Panc1 (cell line): Measurements from ENCODE around the gene C4orf50. TPM values are rescaled to one million over a fixed set of nuclear protein-coding genes. Genes with fewer than 3 reads are reported as not detected.

Experiments used
- ATAC-seq: fragments of 200-7000 bp; cut with Tn5 transposase; 2 replicates; pipeline ENCODE4 v1.9.1; 2020; ENCODE audit warnings: mild to moderate bottlenecking, moderate library complexity
- BruUV-seq: library from RNA; stranded (reverse); fragments of 400-500 nt; replicated peaks from 2 replicates; lab custom pipeline; 2021; lab: Mats Ljungman, UMichigan
- CTCF ChIA-PET: fragments of 300-600 bp; sonication (Branson Sonifier 250); formaldehyde crosslinking; loops from one replicate; lab custom pipeline; 2022; ENCODE audit warnings: antibody characterized with exemption; lab: Charles Lee
- POLR2A ChIA-PET: fragments of 300-600 bp; sonication (Branson Sonifier 250); formaldehyde crosslinking; loops from one replicate; lab custom pipeline; 2022; ENCODE audit warnings: antibody characterized with exemption; lab: Charles Lee
- DNase-seq: peaks from one replicate; pipeline ENCODE4 v3.0.0-alpha.2; 2010; ENCODE audit warnings: low read depth, low spot score
- H3K27ac ChIP-seq: 2 replicates; pipeline ENCODE4 v1.5.1; 2011; ENCODE audit warnings: mild to moderate bottlenecking, low read length, inconsistent platforms
- H3K27me3 ChIP-seq: fragments of 200-500 bp; sonication (Bioruptor generic); 2 replicates; pipeline ENCODE4 v1.6.0; 2014; ENCODE audit warnings: low read length, inconsistent platforms; ENCODE audit not compliant: control insufficient read depth, insufficient read depth
- H3K36me3 ChIP-seq: fragments of 200-500 bp; sonication (Bioruptor generic); 2 replicates; pipeline ENCODE4 v1.5.1; 2014; ENCODE audit warnings: inconsistent platforms, mild to moderate bottlenecking, low read length, moderate library complexity; ENCODE audit not compliant: control insufficient read depth, insufficient read depth
- H3K4me1 ChIP-seq: 2 replicates; pipeline ENCODE4 v1.5.1; 2011; ENCODE audit warnings: inconsistent platforms, mild to moderate bottlenecking, low read length, moderate library complexity; ENCODE audit not compliant: control insufficient read depth, insufficient read depth
- H3K4me3 ChIP-seq, 2 experiments: 2 replicates each; pipeline ENCODE4 v1.5.1; 2011 to 2012; ENCODE audit warnings: low read depth in 2 of 2, low read length in 2 of 2, mild to moderate bottlenecking in 2 of 2, inconsistent platforms in 1 of 2, moderate library complexity in 1 of 2
- H3K9me3 ChIP-seq: fragments of 200-500 bp; sonication (Bioruptor generic); 2 replicates; pipeline ENCODE4 v1.5.1; 2014; ENCODE audit warnings: low read depth, mild to moderate bottlenecking, inconsistent platforms, low read length, moderate library complexity; ENCODE audit not compliant: control insufficient read depth, insufficient read depth
- POLR2AphosphoS5 ChIP-seq: IDR thresholded peaks from 2 replicates; pipeline ENCODE4 v1.6.1; 2012; ENCODE audit warnings: mild to moderate bottlenecking, low read depth, low read length, moderate library complexity
- SIN3A ChIP-seq: IDR thresholded peaks from 2 replicates; pipeline ENCODE4 v1.6.1; 2012; ENCODE audit warnings: low read depth, mild to moderate bottlenecking, low read length, moderate library complexity, borderline replicate concordance; ENCODE audit not compliant: insufficient read depth
- TCF7L2 ChIP-seq: IDR thresholded peaks from 2 replicates; pipeline ENCODE4 v1.6.1; 2011; ENCODE audit warnings: mild to moderate bottlenecking, low read depth, low read length, inconsistent platforms
- in situ Hi-C: cut with HindIII; loops from 2 replicates; pipeline ENCODE4 v1.10.0; 2016; ENCODE audit warnings: low sequenced_read_pairs, low pct_unique_long_range_greater_than_20kb
- intact Hi-C: fragments of 100-400 bp; cut with micrococcal nuclease; formaldehyde crosslinking; loops from one replicate; pipeline ENCODE4 v1.10.0; 2022; ENCODE audit not compliant: unreplicated experiment
- total RNA-seq: library from RNA; stranded (reverse); gene quantifications from one replicate; pipeline ENCODE4 v1.2.1, GENCODE V29; 2021; ENCODE audit not compliant: unreplicated experiment
- TF ChIP-seq, protein P1 (sequence below): fragments of 450-650 bp; IDR thresholded peaks from 2 replicates; pipeline ENCODE4 v1.5.1; 2017; ENCODE audit warnings: mild to moderate bottlenecking
- TF ChIP-seq, protein P2 (sequence below), 2 experiments: IDR thresholded peaks; 2 replicates each; pipeline ENCODE4 v1.6.1; 2011 to 2012; ENCODE audit warnings: low read depth in 2 of 2, control low read depth in 1 of 2, low read length in 1 of 2, mild to moderate bottlenecking in 1 of 2, moderate library complexity in 1 of 2; ENCODE audit not compliant: insufficient read depth in 1 of 2

Gene C4orf50
- total RNA-seq, 1 experiment from 2014 or later: under 0.01 TPM

DNA sequence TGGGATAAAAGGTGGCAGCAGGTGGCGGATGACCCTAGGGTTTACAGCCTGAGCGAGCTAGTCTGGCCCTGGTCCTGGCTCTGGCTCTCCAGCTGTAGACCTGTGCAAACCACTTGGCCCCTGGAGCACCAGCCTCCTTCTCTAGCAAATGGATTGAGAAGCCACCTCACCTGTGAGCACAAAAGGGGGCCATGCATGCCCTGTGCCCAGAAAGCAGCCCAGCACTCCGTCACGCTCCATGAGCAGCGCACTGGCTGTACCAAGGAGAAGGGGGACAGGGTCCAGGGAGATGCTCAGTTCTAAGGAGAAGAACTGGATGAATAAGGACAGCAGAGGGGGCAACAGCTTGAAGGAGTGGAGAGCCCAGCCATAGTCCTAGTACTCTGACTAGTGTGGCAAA, 46.9 kb upstream of the C4orf50 start:
- Histone ChIP-seq H3K27me3 (no peaks in the 10 kb centered on the region), H3K27ac (no peak overlapping the region), H3K9me3 (no peaks in the 10 kb centered on the region), H3K4me3 (no peak overlapping the region), H3K36me3 (no peaks in the 10 kb centered on the region), H3K4me1 (no peaks in the 10 kb centered on the region)
- POLR2A ChIA-PET: no interaction called here
- intact Hi-C loops (no loop called here), in situ Hi-C loops (no loop called here)
- TF ChIP-seq SIN3A: no peak
- no peak for TF ChIP-seq TCF7L2
- TF ChIP-seq, protein P1, sequence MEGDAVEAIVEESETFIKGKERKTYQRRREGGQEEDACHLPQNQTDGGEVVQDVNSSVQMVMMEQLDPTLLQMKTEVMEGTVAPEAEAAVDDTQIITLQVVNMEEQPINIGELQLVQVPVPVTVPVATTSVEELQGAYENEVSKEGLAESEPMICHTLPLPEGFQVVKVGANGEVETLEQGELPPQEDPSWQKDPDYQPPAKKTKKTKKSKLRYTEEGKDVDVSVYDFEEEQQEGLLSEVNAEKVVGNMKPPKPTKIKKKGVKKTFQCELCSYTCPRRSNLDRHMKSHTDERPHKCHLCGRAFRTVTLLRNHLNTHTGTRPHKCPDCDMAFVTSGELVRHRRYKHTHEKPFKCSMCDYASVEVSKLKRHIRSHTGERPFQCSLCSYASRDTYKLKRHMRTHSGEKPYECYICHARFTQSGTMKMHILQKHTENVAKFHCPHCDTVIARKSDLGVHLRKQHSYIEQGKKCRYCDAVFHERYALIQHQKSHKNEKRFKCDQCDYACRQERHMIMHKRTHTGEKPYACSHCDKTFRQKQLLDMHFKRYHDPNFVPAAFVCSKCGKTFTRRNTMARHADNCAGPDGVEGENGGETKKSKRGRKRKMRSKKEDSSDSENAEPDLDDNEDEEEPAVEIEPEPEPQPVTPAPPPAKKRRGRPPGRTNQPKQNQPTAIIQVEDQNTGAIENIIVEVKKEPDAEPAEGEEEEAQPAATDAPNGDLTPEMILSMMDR: no peak
- TF ChIP-seq, protein P2, sequence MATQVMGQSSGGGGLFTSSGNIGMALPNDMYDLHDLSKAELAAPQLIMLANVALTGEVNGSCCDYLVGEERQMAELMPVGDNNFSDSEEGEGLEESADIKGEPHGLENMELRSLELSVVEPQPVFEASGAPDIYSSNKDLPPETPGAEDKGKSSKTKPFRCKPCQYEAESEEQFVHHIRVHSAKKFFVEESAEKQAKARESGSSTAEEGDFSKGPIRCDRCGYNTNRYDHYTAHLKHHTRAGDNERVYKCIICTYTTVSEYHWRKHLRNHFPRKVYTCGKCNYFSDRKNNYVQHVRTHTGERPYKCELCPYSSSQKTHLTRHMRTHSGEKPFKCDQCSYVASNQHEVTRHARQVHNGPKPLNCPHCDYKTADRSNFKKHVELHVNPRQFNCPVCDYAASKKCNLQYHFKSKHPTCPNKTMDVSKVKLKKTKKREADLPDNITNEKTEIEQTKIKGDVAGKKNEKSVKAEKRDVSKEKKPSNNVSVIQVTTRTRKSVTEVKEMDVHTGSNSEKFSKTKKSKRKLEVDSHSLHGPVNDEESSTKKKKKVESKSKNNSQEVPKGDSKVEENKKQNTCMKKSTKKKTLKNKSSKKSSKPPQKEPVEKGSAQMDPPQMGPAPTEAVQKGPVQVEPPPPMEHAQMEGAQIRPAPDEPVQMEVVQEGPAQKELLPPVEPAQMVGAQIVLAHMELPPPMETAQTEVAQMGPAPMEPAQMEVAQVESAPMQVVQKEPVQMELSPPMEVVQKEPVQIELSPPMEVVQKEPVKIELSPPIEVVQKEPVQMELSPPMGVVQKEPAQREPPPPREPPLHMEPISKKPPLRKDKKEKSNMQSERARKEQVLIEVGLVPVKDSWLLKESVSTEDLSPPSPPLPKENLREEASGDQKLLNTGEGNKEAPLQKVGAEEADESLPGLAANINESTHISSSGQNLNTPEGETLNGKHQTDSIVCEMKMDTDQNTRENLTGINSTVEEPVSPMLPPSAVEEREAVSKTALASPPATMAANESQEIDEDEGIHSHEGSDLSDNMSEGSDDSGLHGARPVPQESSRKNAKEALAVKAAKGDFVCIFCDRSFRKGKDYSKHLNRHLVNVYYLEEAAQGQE (IDR thresholded peaks at IDR 0.05; ENCODE audit: insufficient read depth in 1 of 2, low read depth in 2 of 2, low read length in 1 of 2): no peak
- no peak for TF ChIP-seq POLR2AphosphoS5
- CTCF ChIA-PET: no interaction called here
- no TSS peak for BruUV-seq
- no peak for ATAC-seq
- no peak for DNase-seq

DNA sequence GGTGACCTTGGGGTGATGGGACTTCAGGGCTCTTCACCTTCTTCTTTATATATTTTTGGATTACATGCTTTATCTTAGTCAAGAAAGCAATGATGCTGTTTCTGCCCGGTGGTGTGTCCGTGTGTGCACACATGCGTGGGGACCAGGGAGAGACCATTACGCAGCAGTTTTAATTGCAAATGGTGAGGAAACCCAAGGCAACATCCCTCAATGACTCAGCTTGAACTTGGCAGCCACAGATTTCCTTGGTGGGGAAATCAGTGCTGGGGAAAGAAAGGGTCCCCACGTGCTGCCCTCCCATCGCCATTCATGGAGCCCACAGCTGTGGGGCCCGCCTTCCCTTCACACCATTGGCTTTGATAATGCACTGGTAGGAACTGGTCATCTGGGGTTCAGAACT, 46.2 kb upstream of the C4orf50 start:
- CTCF ChIA-PET: no interaction called here
- no peak for ATAC-seq
- intact Hi-C loops: no loop called here

More for the DNA sequence above, 46.2 kb upstream of the C4orf50 start:
- no peaks in the 10 kb centered on the region for H3K9me3 ChIP-seq
- H3K4me1 ChIP-seq: no peaks in the 10 kb centered on the region
- in situ Hi-C loops: no loop called here
- no TSS peak for BruUV-seq
- H3K27ac ChIP-seq: no peak overlapping the region
- POLR2A ChIA-PET: no interaction called here
- no peak overlapping the region for H3K4me3 ChIP-seq
- TF ChIP-seq, protein P1: no peak
- TF ChIP-seq, protein P2 (IDR thresholded peaks at IDR 0.05; ENCODE audit: insufficient read depth in 1 of 2, low read depth in 2 of 2, low read length in 1 of 2): no peak
- TF ChIP-seq SIN3A (no peak), POLR2AphosphoS5 (no peak), TCF7L2 (no peak)
- H3K36me3 ChIP-seq: no peaks in the 10 kb centered on the region
- no peaks in the 10 kb centered on the region for H3K27me3 ChIP-seq
- no peak for DNase-seq
